ENCODE measurements around the gene HHAT. TPM values are rescaled to one million over a fixed set of nuclear protein-coding genes. Genes with fewer than 3 reads are reported as not detected.

The HHAT gene
- total and polyA plus RNA-seq, 3 donors from 2014 or later: 8.5 to 24.3 (median 23.8) TPM

- no peak for DNase-seq
- TF ChIP-seq POLR2A (IDR thresholded peaks at IDR 0.05) (no peak), CTCF (IDR thresholded peaks at IDR 0.05) (no peak)
- Histone ChIP-seq H3K27me3 (no peaks in the 10 kb centered on the region), H3K27ac (no peak overlapping the region), H3K4me3 (no peak overlapping the region), H3K36me3 (ENCODE audit: low read depth, missing control alignments) (no peaks in the 10 kb centered on the region), H3K4me1 (no peaks in the 10 kb centered on the region), H3K9me3 (no peaks in the 10 kb centered on the region)
- intact Hi-C loops (cut with DNase I; ENCODE audit: low total_unique reads): no loop called here
Observed at GRCh38 chr1:210475321-210475720, 146.6 kb downstream of the HHAT start.

GRCh38 chr1:210475806-210476205, 147.1 kb downstream of the HHAT start:
- H3K27ac ChIP-seq: no peak overlapping the region
- H3K27me3 ChIP-seq: no peaks in the 10 kb centered on the region
- no peaks in the 10 kb centered on the region for H3K4me1 ChIP-seq
- H3K36me3 ChIP-seq (ENCODE audit: low read depth, missing control alignments): no peaks in the 10 kb centered on the region
- intact Hi-C loops (cut with DNase I; ENCODE audit: low total_unique reads): no loop called here
- no peaks in the 10 kb centered on the region for H3K9me3 ChIP-seq
- WGBS, 2 donors: 69 to 70% methylated on average over 2 of the region's 2 CpGs
- no peak overlapping the region for H3K4me3 ChIP-seq
- TF ChIP-seq POLR2A (IDR thresholded peaks at IDR 0.05) (no peak), CTCF (IDR thresholded peaks at IDR 0.05) (no peak)
- DNase-seq: no peak

- H3K27ac ChIP-seq: no peak overlapping the region
- no peaks in the 10 kb centered on the region for H3K4me1 ChIP-seq
- no peaks in the 10 kb centered on the region for H3K27me3 ChIP-seq
- intact Hi-C loops (cut with DNase I; ENCODE audit: low total_unique reads): no loop called here
- H3K4me3 ChIP-seq: no peak overlapping the region
- H3K9me3 ChIP-seq: no peaks in the 10 kb centered on the region
- H3K36me3 ChIP-seq (ENCODE audit: low read depth, missing control alignments): no peaks in the 10 kb centered on the region
- WGBS, 2 donors: 83 to 97% methylated on average over 1 of the region's 1 CpG
- DNase-seq: no peak
- TF ChIP-seq CTCF (IDR thresholded peaks at IDR 0.05) (no peak), POLR2A (IDR thresholded peaks at IDR 0.05) (no peak)
Observed at GRCh38 chr1:210476730-210477129, 148.0 kb downstream of the HHAT start.

GRCh38 chr1:210477328-210477924, 148.7 kb downstream of the HHAT start:
- TF ChIP-seq POLR2A (IDR thresholded peaks at IDR 0.05) (no peak), CTCF (IDR thresholded peaks at IDR 0.05) (no peak)
- intact Hi-C loops (cut with DNase I; ENCODE audit: low total_unique reads): no loop called here
- H3K36me3 ChIP-seq (ENCODE audit: low read depth, missing control alignments): no peaks in the 10 kb centered on the region
- no peaks in the 10 kb centered on the region for H3K27me3 ChIP-seq
- no peaks in the 10 kb centered on the region for H3K9me3 ChIP-seq
- H3K4me1 ChIP-seq: no peaks in the 10 kb centered on the region
- no peak for DNase-seq
- no peak overlapping the region for H3K4me3 ChIP-seq
- H3K27ac ChIP-seq: no peak overlapping the region
- 73 to 76% methylated on average over 5 of the region's 5 CpGs for WGBS, 2 donors

- WGBS, 2 donors: 65 to 85% methylated on average over 5 of the region's 5 CpGs
- TF ChIP-seq CTCF (IDR thresholded peaks at IDR 0.05) (no peak), POLR2A (IDR thresholded peaks at IDR 0.05) (no peak)
- DNase-seq: no peak
- no peaks in the 10 kb centered on the region for H3K4me1 ChIP-seq
- no peaks in the 10 kb centered on the region for H3K9me3 ChIP-seq
- no peaks in the 10 kb centered on the region for H3K36me3 ChIP-seq (ENCODE audit: low read depth, missing control alignments)
- H3K4me3 ChIP-seq: no peak overlapping the region
- intact Hi-C loops (cut with DNase I; ENCODE audit: low total_unique reads): no loop called here
- H3K27ac ChIP-seq: no peak overlapping the region
- no peaks in the 10 kb centered on the region for H3K27me3 ChIP-seq
Observed at GRCh38 chr1:210478820-210479219, 150.1 kb downstream of the HHAT start.

Data from testis (tissue), 3 donors.